Adrenal gland (tissue), 12 donors: ENCODE results near the gene ANKMY1. TPM values are rescaled to one million over a fixed set of nuclear protein-coding genes. Genes with fewer than 3 reads are reported as not detected.
"Not testable (repeated sequence)": the region's sequence is repeated elsewhere in the genome, so short reads cannot be mapped to it uniquely, and the experiment has no call there.

ENCODE experiments used
- DNase-seq, 7 donors: peaks; one replicate each; pipeline ENCODE4 v3.0.0-alpha.2; 2019 to 2020
- H3K27ac ChIP-seq, 5 donors: fragments of 200-600 bp; sonication (generic) in 4 of 5; 1 replicate in 3 of 5; 2 replicates in 2 of 5; pipeline versions ENCODE4 v1.5.1 to v1.8.0; 2016 to 2020; ENCODE audit warnings: mild to moderate bottlenecking in 1 of 5
- H3K27me3 ChIP-seq: fragments of 200-600 bp; 2 replicates; pipeline ENCODE4 v1.8.0; 2021
- H3K36me3 ChIP-seq, 2 donors: fragments of 200-600 bp; replicated peaks in 1 of 2; 1 replicate in 1 of 2; 2 replicates in 1 of 2; pipeline versions ENCODE4 v1.5.1 to v1.8.0; 2018 to 2022
- H3K4me1 ChIP-seq, 2 donors: fragments of 200-600 bp; replicated peaks in 1 of 2; 1 replicate in 1 of 2; 2 replicates in 1 of 2; pipeline versions ENCODE4 v1.5.1 to v1.8.0; 2018 to 2021
- H3K4me3 ChIP-seq, 4 donors: fragments of 200-600 bp; sonication (generic) in 3 of 4; one replicate each; pipeline ENCODE4 v1.5.1; 2016 to 2018
- H3K9me3 ChIP-seq, 3 donors: fragments of 200-600 bp; sonication (generic) in 1 of 3; replicated peaks in 1 of 3; 1 replicate in 2 of 3; 2 replicates in 1 of 3; pipeline versions ENCODE4 v1.5.1 to v1.8.0; 2016 to 2021
- POLR2A ChIP-seq, 2 donors: fragments of 450-650 bp; IDR thresholded peaks; one replicate each; pipeline ENCODE4 v1.6.1; 2017; ENCODE audit warnings: antibody characterized with exemption in 2 of 2, mild to moderate bottlenecking in 2 of 2, moderate library complexity in 1 of 2
- WGBS, 4 donors: extraction: QIAGEN DNeasy Blood & Tissue Kit in 2 of 4; methylation state at CpG; one replicate each; pipeline versions ENCODE4 v1.1.5 to v1.1.7; 2013 to 2017; 5-methylcytosine and 5-hydroxymethylcytosine counted together
- intact Hi-C, 2 donors: fragments of 100-400 bp; cut with DNase I; formaldehyde crosslinking; loops; one replicate each; pipeline versions ENCODE4 v1.14.1 to v1.15.0; 2022 to 2023
- polyA plus RNA-seq, 3 donors: library from polyadenylated mRNA; stranded (reverse); fragments of 200-250 nt in 2 of 3; fragments of 350-450 nt in 1 of 3; fragmentation: Illumina TruSeq in 1 of 3; extraction: RNeasy Lipid Tissue Mini Kit (QIAGEN cat#74804) in 1 of 3; gene quantifications; one replicate each; pipeline ENCODE4 v1.2.3, GENCODE V29; 2013 to 2014
- total RNA-seq, 9 donors: library from RNA; depleted of rRNA in 4 of 9; stranded (reverse); fragments of >200 nt in 4 of 9; fragments of 120-200 nt in 1 of 9; fragmentation: NEBNext Ultra II Directional in 1 of 9; extraction: Animal tissue kit (Norgen Biotek cat#: 25700) in 1 of 9; gene quantifications; one replicate each; pipeline versions ENCODE4 v1.1.0 to v1.2.4, GENCODE V29; 2013 to 2023
- TF ChIP-seq, protein P1 (sequence below), 6 experiments: fragments of 450-650 bp in 4 of 6; fragments of 200-600 bp in 2 of 6; sonication (generic) in 1 of 6; IDR thresholded peaks; 1 replicate in 5 of 6; 2 replicates in 1 of 6; pipeline versions ENCODE4 v1.5.1 to v1.8.0; 2016 to 2021; ENCODE audit warnings: antibody characterized with exemption in 6 of 6, mild to moderate bottlenecking in 2 of 6, moderate library complexity in 1 of 6
- donor health status: healthy with polysubstance abuse.
- donor health status: Bipolar disorder and iron deficiency.
- donor health status: DM: yes; HTN: yes; CAD: no.
- donor health status: DM: no; HTN: no; CAD: no.
- donor health status: DM: no; HTN: no; CAD: no.
- donor health status: DM: yes; HTN: yes; CAD: no.

The ANKMY1 gene
- total and polyA plus RNA-seq, 12 donors, result 7.2 to 31.7 (median 12.0) TPM

- peak; percentile 75 to 94 (median 91) for DNase-seq
- TF ChIP-seq, protein P1, sequence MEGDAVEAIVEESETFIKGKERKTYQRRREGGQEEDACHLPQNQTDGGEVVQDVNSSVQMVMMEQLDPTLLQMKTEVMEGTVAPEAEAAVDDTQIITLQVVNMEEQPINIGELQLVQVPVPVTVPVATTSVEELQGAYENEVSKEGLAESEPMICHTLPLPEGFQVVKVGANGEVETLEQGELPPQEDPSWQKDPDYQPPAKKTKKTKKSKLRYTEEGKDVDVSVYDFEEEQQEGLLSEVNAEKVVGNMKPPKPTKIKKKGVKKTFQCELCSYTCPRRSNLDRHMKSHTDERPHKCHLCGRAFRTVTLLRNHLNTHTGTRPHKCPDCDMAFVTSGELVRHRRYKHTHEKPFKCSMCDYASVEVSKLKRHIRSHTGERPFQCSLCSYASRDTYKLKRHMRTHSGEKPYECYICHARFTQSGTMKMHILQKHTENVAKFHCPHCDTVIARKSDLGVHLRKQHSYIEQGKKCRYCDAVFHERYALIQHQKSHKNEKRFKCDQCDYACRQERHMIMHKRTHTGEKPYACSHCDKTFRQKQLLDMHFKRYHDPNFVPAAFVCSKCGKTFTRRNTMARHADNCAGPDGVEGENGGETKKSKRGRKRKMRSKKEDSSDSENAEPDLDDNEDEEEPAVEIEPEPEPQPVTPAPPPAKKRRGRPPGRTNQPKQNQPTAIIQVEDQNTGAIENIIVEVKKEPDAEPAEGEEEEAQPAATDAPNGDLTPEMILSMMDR (IDR thresholded peaks at IDR 0.05), result peak in 1 of 6 experiments; percentile 2
- peak in 1 of 2 donors; percentile 67 for TF ChIP-seq POLR2A (IDR thresholded peaks at IDR 0.05)
- no peaks in the 10 kb centered on the region for H3K27me3 ChIP-seq
- no peaks in the 10 kb centered on the region for H3K36me3 ChIP-seq
- 25 to 71% (median 37%) methylated on average over 3 to 26 of the region's 26 CpGs for WGBS, 4 donors
- H3K27ac ChIP-seq, result peak overlapping the region; percentile 75 to 97 (median 86)
- intact Hi-C loops, result no loop called here
- no peaks in the 10 kb centered on the region for H3K9me3 ChIP-seq
- peak overlapping the region in 1 of 4 donors; percentile 76 for H3K4me3 ChIP-seq
- H3K4me1 ChIP-seq, result peaks cover 41 to 58% of the 10 kb centered on the region in 2 donors
Observed at GRCh38 chr2:240565333-240566202, 7.8 kb upstream of the ANKMY1 start.

- intact Hi-C loops, result no loop called here
- DNase-seq, result peak in 4 of 7 donors; percentile 4 to 50 (median 20)
- Histone ChIP-seq H3K27me3 (no peaks in the 10 kb centered on the region), H3K4me3 (peak overlapping the region in 1 of 4 donors; percentile 76), H3K4me1 (peaks cover 41 to 54% of the 10 kb centered on the region in 2 donors), H3K27ac (peak overlapping the region in 3 of 5 donors; percentile 86 to 97 (median 92)), H3K36me3 (no peaks in the 10 kb centered on the region), H3K9me3 (no peaks in the 10 kb centered on the region)
- WGBS, 4 donors, result 74 to 83% (median 78%) methylated on average over 7 to 10 of the region's 10 CpGs
- TF ChIP-seq POLR2A (IDR thresholded peaks at IDR 0.05), result no peak
- TF ChIP-seq, protein P1 (IDR thresholded peaks at IDR 0.05), result no peak
Observed at GRCh38 chr2:240564561-240565332, 7.0 kb upstream of the ANKMY1 start.

- peak overlapping the region in 1 of 5 donors; percentile 97 for H3K27ac ChIP-seq
- no peaks in the 10 kb centered on the region for H3K9me3 ChIP-seq
- intact Hi-C loops, result no loop called here
- TF ChIP-seq, protein P1 (IDR thresholded peaks at IDR 0.05), result no peak
- no peak for TF ChIP-seq POLR2A (IDR thresholded peaks at IDR 0.05)
- peak in 4 of 7 donors; percentile 4 to 48 (median 14) for DNase-seq
- no peaks in the 10 kb centered on the region for H3K27me3 ChIP-seq
- H3K36me3 ChIP-seq, result no peaks in the 10 kb centered on the region
- H3K4me1 ChIP-seq, result peaks cover 35 to 52% of the 10 kb centered on the region in 2 donors
- no peak overlapping the region for H3K4me3 ChIP-seq
- WGBS, 4 donors, result 88 to 94% (median 91%) methylated on average over 12 of the region's 12 CpGs
Observed at GRCh38 chr2:240563951-240564560, 6.3 kb upstream of the ANKMY1 start.

DNA sequence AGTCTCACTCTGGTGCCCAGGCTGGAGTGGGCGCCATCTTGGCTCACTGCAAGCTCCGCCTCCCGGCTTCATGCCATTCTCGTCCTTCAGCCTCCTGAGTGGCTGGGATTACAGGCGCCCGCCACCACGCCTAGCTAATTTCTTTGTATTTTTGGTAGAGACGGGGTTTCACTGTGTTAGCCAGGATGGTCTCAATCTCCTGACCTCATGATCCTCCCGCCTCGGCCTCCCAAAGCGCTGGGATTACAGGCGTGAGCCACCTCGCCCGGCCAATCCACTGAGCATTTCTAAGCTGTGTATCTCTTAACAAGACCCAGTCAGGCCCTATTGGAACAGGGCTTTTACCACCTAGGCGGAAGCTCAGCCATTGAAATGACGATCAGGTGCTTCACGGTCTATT lies 5.4 kb upstream of the ANKMY1 start:
- DNase-seq, result peak in 4 of 7 donors; percentile 6 to 51 (median 14)
- H3K27me3 ChIP-seq, H3K36me3 ChIP-seq, H3K9me3 ChIP-seq, intact Hi-C loops, H3K4me3 ChIP-seq, H3K27ac ChIP-seq: not testable (repeated sequence)
- peaks cover 35 to 59% of the 10 kb centered on the region in 2 donors for H3K4me1 ChIP-seq
- WGBS, 4 donors, result 94 to 99% (median 95%) methylated on average over 17 of the region's 17 CpGs
